DOHH2 (cell line): ENCODE results near the gene DMBT1.

Source experiments
- H3F3A ChIP-seq: fragments of 200-600 bp; sonication (generic), shearing (Covaris generic); 2 replicates; pipeline ENCODE4 v1.6.0; 2016; ENCODE audit warnings: antibody characterized with exemption, mild to moderate bottlenecking; ENCODE audit not compliant: control insufficient read depth, insufficient read depth
- H3K27ac ChIP-seq: fragments of 200-600 bp; sonication (generic); 2 replicates; pipeline ENCODE4 v1.5.1; 2014; ENCODE audit warnings: low read depth, mild to moderate bottlenecking, low read length, moderate library complexity
- H3K27me3 ChIP-seq: fragments of 200-600 bp; sonication (generic); 2 replicates; pipeline ENCODE4 v1.6.1; 2014; ENCODE audit warnings: mild to moderate bottlenecking, low read length, mixed read lengths; ENCODE audit not compliant: control insufficient read depth
- H3K36me3 ChIP-seq: fragments of 200-600 bp; sonication (generic); 2 replicates; pipeline ENCODE4 v1.6.1; 2014; ENCODE audit warnings: mild to moderate bottlenecking, low read length, moderate library complexity, mixed read lengths; ENCODE audit not compliant: control insufficient read depth
- H3K4me1 ChIP-seq: fragments of 200-600 bp; sonication (generic); 2 replicates; pipeline ENCODE4 v1.6.1; 2014; ENCODE audit warnings: mild to moderate bottlenecking, low read length, mixed read lengths; ENCODE audit not compliant: control insufficient read depth
- H3K4me2 ChIP-seq: fragments of 200-600 bp; sonication (generic); 2 replicates; pipeline ENCODE4 v1.6.0; 2014; ENCODE audit warnings: mild to moderate bottlenecking, low read length, moderate library complexity
- H3K4me3 ChIP-seq: fragments of 200-600 bp; sonication (generic); 2 replicates; pipeline ENCODE4 v1.5.1; 2014; ENCODE audit warnings: mild to moderate bottlenecking, low read length, mixed read lengths
- H3K79me2 ChIP-seq: fragments of 200-600 bp; sonication (generic); 2 replicates; pipeline ENCODE4 v1.6.1; 2014; ENCODE audit warnings: mild to moderate bottlenecking, low read length, mixed read lengths; ENCODE audit not compliant: control insufficient read depth
- H3K9me2 ChIP-seq: fragments of 200-600 bp; sonication (generic); replicated peaks from 2 replicates; pipeline ENCODE4 v1.6.1; 2014; ENCODE audit warnings: mild to moderate bottlenecking, low read length, mixed read lengths; ENCODE audit not compliant: control insufficient read depth
- H3K9me3 ChIP-seq: fragments of 200-600 bp; sonication (generic); 2 replicates; pipeline ENCODE4 v1.6.1; 2014; ENCODE audit warnings: antibody characterized with exemption, low read length, mixed read lengths; ENCODE audit not compliant: control insufficient read depth, insufficient read depth
- H4K20me1 ChIP-seq: fragments of 200-600 bp; sonication (generic); 2 replicates; pipeline ENCODE4 v1.6.0; 2014; ENCODE audit warnings: low read depth, mild to moderate bottlenecking, antibody characterized with exemption, low read length, moderate library complexity; ENCODE audit not compliant: control insufficient read depth, insufficient read depth
- EZH2phosphoT487 ChIP-seq: fragments of 200-600 bp; sonication (generic); IDR thresholded peaks from 2 replicates; pipeline ENCODE4 v1.6.1; 2017; ENCODE audit warnings: borderline replicate concordance, mild to moderate bottlenecking, antibody characterized with exemption, low read length, moderate library complexity, mixed read lengths
- TF ChIP-seq, protein P1 (sequence below): fragments of 200-600 bp; sonication (generic); IDR thresholded peaks from one replicate; pipeline ENCODE4 v1.5.1; 2014; ENCODE audit warnings: antibody characterized with exemption, mild to moderate bottlenecking, low read depth, low read length; ENCODE audit not compliant: poor library complexity, severe bottlenecking

DMBT1 gene

DNA sequence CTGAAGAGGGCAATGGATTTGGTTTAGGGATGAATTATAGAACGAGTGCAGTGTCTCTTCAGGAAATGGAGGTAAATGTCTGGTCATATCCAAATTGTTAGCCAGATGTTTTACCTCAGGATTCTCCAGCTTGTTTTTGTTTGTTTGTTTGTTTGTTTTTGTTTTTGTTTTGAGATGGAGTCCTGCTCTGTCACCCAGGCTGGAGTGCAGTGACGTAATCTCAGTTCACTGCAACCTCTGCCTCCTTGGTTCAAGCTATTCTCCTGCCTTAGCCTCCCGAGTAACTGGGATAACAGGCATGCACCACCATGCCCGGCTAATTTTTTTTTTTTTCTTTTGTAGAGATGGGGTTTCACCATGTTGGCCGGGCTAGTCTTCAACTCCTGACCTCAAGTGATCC, 132.2 kb downstream of the DMBT1 start:
- no peaks in the 10 kb centered on the region for H3K79me2 ChIP-seq

More for the DNA sequence above, 132.2 kb downstream of the DMBT1 start:
- H3K27ac ChIP-seq, result no peak overlapping the region
- no peaks in the 10 kb centered on the region; the same call in 1 of the 2 replicates for H3K27me3 ChIP-seq
- H3F3A ChIP-seq, result no peaks in the 10 kb centered on the region
- TF ChIP-seq, protein P1, sequence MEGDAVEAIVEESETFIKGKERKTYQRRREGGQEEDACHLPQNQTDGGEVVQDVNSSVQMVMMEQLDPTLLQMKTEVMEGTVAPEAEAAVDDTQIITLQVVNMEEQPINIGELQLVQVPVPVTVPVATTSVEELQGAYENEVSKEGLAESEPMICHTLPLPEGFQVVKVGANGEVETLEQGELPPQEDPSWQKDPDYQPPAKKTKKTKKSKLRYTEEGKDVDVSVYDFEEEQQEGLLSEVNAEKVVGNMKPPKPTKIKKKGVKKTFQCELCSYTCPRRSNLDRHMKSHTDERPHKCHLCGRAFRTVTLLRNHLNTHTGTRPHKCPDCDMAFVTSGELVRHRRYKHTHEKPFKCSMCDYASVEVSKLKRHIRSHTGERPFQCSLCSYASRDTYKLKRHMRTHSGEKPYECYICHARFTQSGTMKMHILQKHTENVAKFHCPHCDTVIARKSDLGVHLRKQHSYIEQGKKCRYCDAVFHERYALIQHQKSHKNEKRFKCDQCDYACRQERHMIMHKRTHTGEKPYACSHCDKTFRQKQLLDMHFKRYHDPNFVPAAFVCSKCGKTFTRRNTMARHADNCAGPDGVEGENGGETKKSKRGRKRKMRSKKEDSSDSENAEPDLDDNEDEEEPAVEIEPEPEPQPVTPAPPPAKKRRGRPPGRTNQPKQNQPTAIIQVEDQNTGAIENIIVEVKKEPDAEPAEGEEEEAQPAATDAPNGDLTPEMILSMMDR, result no peak
- no peak for TF ChIP-seq EZH2phosphoT487
- H3K36me3 ChIP-seq, result no peaks in the 10 kb centered on the region
- H3K4me3 ChIP-seq, result no peak overlapping the region
- no peaks in the 10 kb centered on the region for H4K20me1 ChIP-seq
- H3K4me1 ChIP-seq, result no peaks in the 10 kb centered on the region
- H3K9me2 ChIP-seq, result no peaks in the 10 kb centered on the region
- H3K4me2 ChIP-seq, result no peak overlapping the region
- H3K9me3 ChIP-seq, result no peaks in the 10 kb centered on the region
